BJ (cell line): Measurements from ENCODE around the gene MSMP. TPM values are rescaled to one million over a fixed set of nuclear protein-coding genes. Genes with fewer than 3 reads are reported as not detected.
A peak's percentile ranks its signal among the peaks of the same experiment; 100 is the strongest.

Source experiments
- CTCF ChIA-PET: fragments of 350-600 bp; formaldehyde crosslinking; extraction: SDS; loops from one replicate; lab custom pipeline; 2021; ENCODE audit warnings: antibody characterized with exemption, inconsistent platforms; lab: Yijun Ruan, JAX
- POLR2A ChIA-PET: fragments of 300-600 bp; sonication (Branson Sonifier 250); formaldehyde crosslinking; extraction: SDS; loops from one replicate; lab custom pipeline; 2021; ENCODE audit warnings: antibody characterized with exemption; lab: Charles Lee
- DNase-seq: peaks from one replicate; pipeline ENCODE4 v3.0.0-alpha.2; 2011; ENCODE audit warnings: low read depth
- H3K27me3 ChIP-seq: 2 replicates; pipeline ENCODE4 v1.6.0; 2011; ENCODE audit warnings: low read length; ENCODE audit not compliant: control insufficient read depth, insufficient read depth
- H3K36me3 ChIP-seq: 2 replicates; pipeline ENCODE4 v1.5.1; 2011; ENCODE audit warnings: low read length; ENCODE audit not compliant: control insufficient read depth, insufficient read depth
- H3K4me3 ChIP-seq: 2 replicates; pipeline ENCODE4 v1.5.1; 2011; ENCODE audit warnings: low read depth, mild to moderate bottlenecking, control low read depth, low read length
- CTCF ChIP-seq: IDR thresholded peaks from 2 replicates; pipeline ENCODE4 v1.5.1; 2011; ENCODE audit warnings: low read depth, mild to moderate bottlenecking, control low read depth, inconsistent platforms, low read length, moderate library complexity; ENCODE audit not compliant: insufficient read depth
- polyA plus RNA-seq: library from polyadenylated mRNA; depleted of rRNA; stranded (reverse); fragments of >200 nt; gene quantifications from 2 replicates; pipeline ENCODE4 v1.2.3, GENCODE V29; 2011

The MSMP gene
- polyA plus RNA-seq, 1 experiment = not detected

GRCh38 chr9:35729700-35730485, 24.2 kb downstream of the MSMP start:
- peak; percentile 76 for TF ChIP-seq CTCF
- ChIA-PET POLR2A (interaction anchor here (2.6 kb wide), 1 partner anchor 40 kb away, joined by 35 read pairs; the partner anchor contains the start of gene TPM2), CTCF (interaction anchor here (0.6 to 11.4 kb wide), 14 partner anchors 8 to 207 kb away, joined by 3 to 116 read pairs (median 3); partner anchors contain the start of genes ARHGEF39, CA9, CCDC107 and RMRP)
- H3K27me3 ChIP-seq = no peaks in the 10 kb centered on the region
- H3K4me3 ChIP-seq = peak overlapping the region; percentile 83
- peak; percentile 54 for DNase-seq
- peaks cover 9% of the 10 kb centered on the region for H3K36me3 ChIP-seq

GRCh38 chr9:35729101-35729500, 25.0 kb downstream of the MSMP start:
- TF ChIP-seq CTCF = no peak
- POLR2A ChIA-PET = interaction anchor here (1.3 to 2.6 kb wide), 3 partner anchors 8 to 49 kb away, joined by 5 to 35 read pairs (median 6); partner anchors contain the start of gene TPM2
- no peak for DNase-seq
- no peaks in the 10 kb centered on the region for H3K27me3 ChIP-seq
- peaks cover 16% of the 10 kb centered on the region for H3K36me3 ChIP-seq
- peak overlapping the region; percentile 83 for H3K4me3 ChIP-seq
- CTCF ChIA-PET = interaction anchor here (0.6 to 11.4 kb wide), 13 partner anchors 13 to 206 kb away, joined by 3 to 116 read pairs (median 4); partner anchors contain the start of genes ARHGEF39, CA9, CCDC107 and GBA2

DNA sequence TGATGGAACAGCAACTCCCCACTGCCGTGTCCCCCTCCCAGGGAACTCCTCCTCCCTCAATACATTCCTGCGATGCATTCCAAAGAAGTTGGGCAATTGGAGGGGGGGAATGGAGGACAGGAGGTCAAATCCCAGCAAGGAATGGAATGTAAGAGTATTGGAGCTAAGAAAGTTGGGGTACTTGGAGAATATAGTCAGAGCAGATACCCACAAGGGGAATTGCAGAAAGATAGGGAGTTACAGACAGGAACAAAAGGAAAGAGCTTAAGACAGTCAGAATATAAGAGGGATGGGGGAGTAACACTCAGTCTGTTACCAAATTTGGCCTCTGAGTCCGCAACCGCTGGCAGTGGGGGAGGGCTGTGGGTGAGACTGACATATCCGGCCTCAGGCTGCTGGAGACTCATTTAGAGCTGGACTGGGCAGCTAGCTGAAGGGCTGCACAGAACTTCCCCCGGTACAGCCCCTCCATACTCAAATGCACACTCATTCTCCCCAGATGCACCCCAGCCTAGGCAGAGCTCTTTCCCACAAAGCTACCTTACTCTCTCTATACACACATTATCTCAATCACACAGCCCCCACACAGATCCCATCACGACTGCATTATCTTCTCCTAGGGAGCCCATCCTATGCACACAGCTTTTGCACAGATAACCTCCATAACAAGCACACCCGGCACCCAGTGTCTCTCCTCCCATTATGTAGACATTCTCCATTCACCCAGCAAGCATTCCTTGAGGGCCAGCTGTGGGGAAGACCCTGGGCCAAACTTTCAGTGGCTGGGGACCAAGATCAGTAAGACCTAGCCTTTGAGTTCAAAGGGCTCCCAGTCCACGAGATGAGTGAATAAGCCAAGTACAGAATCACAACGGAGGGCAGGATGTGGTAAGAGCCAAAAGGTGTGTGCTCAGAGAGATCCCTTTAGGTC, 25.8 kb downstream of the MSMP start:
- Histone ChIP-seq H3K4me3 (peak overlapping the region; percentile 83), H3K27me3 (no peaks in the 10 kb centered on the region), H3K36me3 (peaks cover 24% of the 10 kb centered on the region)
- ChIA-PET CTCF (interaction anchor here (1.0 to 11.4 kb wide), 14 partner anchors 12 to 282 kb away, joined by 3 to 116 read pairs (median 4); partner anchors contain the start of genes ARHGEF39, CCDC107, GBA2 and RGP1), POLR2A (interaction anchor here (0.6 to 2.6 kb wide), 11 partner anchors 9 to 83 kb away, joined by 3 to 35 read pairs (median 5); partner anchors contain the start of genes CCDC107, RMRP and TPM2)
- DNase-seq = peak; percentile 65
- TF ChIP-seq CTCF = no peak

- Histone ChIP-seq H3K4me3 (peak overlapping the region; percentile 28), H3K27me3 (no peaks in the 10 kb centered on the region), H3K36me3 (peaks cover 26% of the 10 kb centered on the region)
- POLR2A ChIA-PET = interaction anchor here (0.6 to 2.6 kb wide), 9 partner anchors 10 to 82 kb away, joined by 3 to 35 read pairs (median 5); partner anchors contain the start of gene TPM2
- TF ChIP-seq CTCF = no peak
- no peak for DNase-seq
- CTCF ChIA-PET = interaction anchor here (1.0 to 11.4 kb wide), 9 partner anchors 12 to 283 kb away, joined by 3 to 116 read pairs (median 16); partner anchors contain the start of genes ARHGEF39, CCDC107, RMRP and TPM2
These were observed 26.4 kb downstream of the MSMP start for GRCh38 chr9:35727676-35728040.
